Measurements from ENCODE around the gene LCNL1. TPM values are rescaled to one million over a fixed set of nuclear protein-coding genes. Genes with fewer than 3 reads are reported as not detected.

The LCNL1 gene
- total and polyA plus RNA-seq, 10 of the 15 experiments (the other 5 are each of a cell fraction or from before 2014, with no cell fraction given), result not detected

GRCh38 chr9:137034709-137035506 lies 52.1 kb downstream of the LCNL1 start (continued):
- TF ChIP-seq EP300 (IDR thresholded peaks at IDR 0.05; ENCODE audit: borderline replicate concordance in 1 of 2, control insufficient read depth in 1 of 2, low read depth in 2 of 2, low read length in 2 of 2), result no peak; a peak in 1 of 4 replicates
- TF ChIP-seq CUX1 (IDR thresholded peaks at IDR 0.05; ENCODE audit: insufficient replicate concordance, low read depth, low read length), result no peak
- TF ChIP-seq ZNF217 (IDR thresholded peaks at IDR 0.05), result no peak
- TF ChIP-seq STAT3 (IDR thresholded peaks at IDR 0.05; ENCODE audit: low read depth, low read length), result no peak
- TF ChIP-seq BCL3 (IDR thresholded peaks at IDR 0.05; ENCODE audit: borderline replicate concordance, insufficient read depth, low read depth, low read length, poor library complexity, severe bottlenecking), result peak; percentile 56
- TF ChIP-seq RUNX3 (IDR thresholded peaks at IDR 0.05; ENCODE audit: low read length), result peak; percentile 43; the same call in 1 of the 2 replicates
- peak; percentile 57 for TF ChIP-seq SKIL (IDR thresholded peaks at IDR 0.05; ENCODE audit: low read depth, poor library complexity, severe bottlenecking)
- peak; percentile 52; the same call in 1 of the 2 replicates for TF ChIP-seq PAX5 (IDR thresholded peaks at IDR 0.05; ENCODE audit: borderline replicate concordance, low read depth, low read length)
- TF ChIP-seq MTA3 (IDR thresholded peaks at IDR 0.05; ENCODE audit: borderline replicate concordance, low read length), result no peak; the same call in 1 of the 2 replicates
- no peak for TF ChIP-seq EZH2 (IDR thresholded peaks at IDR 0.05; ENCODE audit: borderline replicate concordance, control insufficient read depth, low read depth, low read length)
- TF ChIP-seq NKRF (conservative IDR thresholded peaks at IDR 0.05), result 0 out of 2 replicates have a peak, but pooled peaks have one; percentile 34
- no peak for TF ChIP-seq POLR2A (IDR thresholded peaks at IDR 0.05; ENCODE audit: low read depth, low read length)
- TF ChIP-seq GABPA (IDR thresholded peaks at IDR 0.05; ENCODE audit: low read depth), result no peak
- no peak for TF ChIP-seq BMI1 (IDR thresholded peaks at IDR 0.05; ENCODE audit: borderline replicate concordance)
- TF ChIP-seq CHD1 (IDR thresholded peaks at IDR 0.05; ENCODE audit: low read depth, low read length), result no peak
- TF ChIP-seq ETV6 (conservative IDR thresholded peaks at IDR 0.05 in 1 of 2, IDR thresholded peaks at IDR 0.05 in 1 of 2; ENCODE audit: borderline replicate concordance in 1 of 2, low read depth in 1 of 2), result peak in 1 of 2 experiments; percentile 23; a peak in 1 of 4 replicates
